Nephron progenitor cell (in vitro differentiated cells): ENCODE data around the gene GNA14.
A peak's percentile ranks its signal among the peaks of the same experiment; 100 is the strongest.

ENCODE experiments used
- DNase-seq: peaks from one replicate; pipeline ENCODE4 v3.0.0; 2021
- H3K27ac Mint-ChIP-seq: 2 replicates; pipeline ENCODE4 v1.8.0; 2021; ENCODE audit warnings: mild to moderate bottlenecking, moderate library complexity, mixed read lengths
- H3K27me3 Mint-ChIP-seq: 2 replicates; pipeline ENCODE4 v1.8.0; 2021; ENCODE audit warnings: mild to moderate bottlenecking, low read depth, mixed read lengths; ENCODE audit not compliant: poor library complexity
- H3K36me3 Mint-ChIP-seq: 2 replicates; pipeline ENCODE4 v1.8.0; 2021; ENCODE audit warnings: low read depth, mixed read lengths
- H3K4me1 Mint-ChIP-seq: 2 replicates; pipeline ENCODE4 v1.8.0; 2021; ENCODE audit warnings: mixed read lengths
- H3K4me3 Mint-ChIP-seq: 2 replicates; pipeline ENCODE4 v1.8.0; 2021; ENCODE audit warnings: mild to moderate bottlenecking, moderate library complexity, mixed read lengths
- H3K9me3 Mint-ChIP-seq: 2 replicates; pipeline ENCODE4 v1.8.0; 2021; ENCODE audit warnings: mild to moderate bottlenecking, moderate library complexity, mixed read lengths
- TF ChIP-seq, protein P1 (sequence below): fragments of 200-600 bp; sonication (generic); IDR thresholded peaks from 2 replicates; pipeline ENCODE4 v1.5.0; 2021; ENCODE audit warnings: antibody characterized with exemption

GNA14 gene

DNA sequence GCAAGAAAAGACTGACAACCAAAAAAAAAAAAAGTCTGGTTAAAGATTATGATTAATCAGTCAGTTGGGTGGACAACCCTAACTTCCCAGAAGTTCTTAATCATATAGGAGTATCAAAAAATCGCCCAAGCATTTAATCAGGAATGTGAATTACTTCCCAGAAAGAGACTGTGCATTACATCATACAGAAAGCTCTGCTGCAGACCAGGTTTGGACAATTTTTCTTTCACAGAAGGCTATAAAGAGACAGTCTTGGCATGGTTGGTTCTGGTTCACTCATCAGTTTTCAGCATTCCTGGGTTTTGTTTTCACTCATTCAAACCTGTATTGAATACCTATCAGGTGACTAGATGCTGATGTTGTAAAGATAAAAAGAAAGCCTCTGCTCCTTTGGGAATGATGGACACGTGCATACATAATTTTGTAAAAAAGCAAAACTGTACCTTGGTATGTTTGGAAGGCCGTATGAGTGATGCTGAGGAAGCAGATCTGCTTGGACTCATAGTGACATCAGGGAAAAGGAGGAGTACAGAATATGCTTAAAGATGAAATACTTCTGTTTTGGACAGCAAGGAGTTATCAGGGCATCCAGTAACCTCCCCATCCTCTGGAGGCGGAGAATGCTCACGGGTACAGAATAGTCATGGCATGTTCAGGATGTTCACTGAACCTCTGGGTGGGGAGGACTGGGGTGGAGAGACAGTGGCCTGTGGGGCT lies 178.4 kb downstream of the GNA14 start:
- DNase-seq = no peak
- Mint-ChIP-seq H3K27me3 (peaks cover 8% of the 10 kb centered on the region), H3K4me3 (no peak overlapping the region), H3K36me3 (no peaks in the 10 kb centered on the region), H3K9me3 (peaks cover 38% of the 10 kb centered on the region), H3K4me1 (peaks cover 31% of the 10 kb centered on the region), H3K27ac (no peak overlapping the region)
- TF ChIP-seq, protein P1, sequence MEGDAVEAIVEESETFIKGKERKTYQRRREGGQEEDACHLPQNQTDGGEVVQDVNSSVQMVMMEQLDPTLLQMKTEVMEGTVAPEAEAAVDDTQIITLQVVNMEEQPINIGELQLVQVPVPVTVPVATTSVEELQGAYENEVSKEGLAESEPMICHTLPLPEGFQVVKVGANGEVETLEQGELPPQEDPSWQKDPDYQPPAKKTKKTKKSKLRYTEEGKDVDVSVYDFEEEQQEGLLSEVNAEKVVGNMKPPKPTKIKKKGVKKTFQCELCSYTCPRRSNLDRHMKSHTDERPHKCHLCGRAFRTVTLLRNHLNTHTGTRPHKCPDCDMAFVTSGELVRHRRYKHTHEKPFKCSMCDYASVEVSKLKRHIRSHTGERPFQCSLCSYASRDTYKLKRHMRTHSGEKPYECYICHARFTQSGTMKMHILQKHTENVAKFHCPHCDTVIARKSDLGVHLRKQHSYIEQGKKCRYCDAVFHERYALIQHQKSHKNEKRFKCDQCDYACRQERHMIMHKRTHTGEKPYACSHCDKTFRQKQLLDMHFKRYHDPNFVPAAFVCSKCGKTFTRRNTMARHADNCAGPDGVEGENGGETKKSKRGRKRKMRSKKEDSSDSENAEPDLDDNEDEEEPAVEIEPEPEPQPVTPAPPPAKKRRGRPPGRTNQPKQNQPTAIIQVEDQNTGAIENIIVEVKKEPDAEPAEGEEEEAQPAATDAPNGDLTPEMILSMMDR = no peak

DNA sequence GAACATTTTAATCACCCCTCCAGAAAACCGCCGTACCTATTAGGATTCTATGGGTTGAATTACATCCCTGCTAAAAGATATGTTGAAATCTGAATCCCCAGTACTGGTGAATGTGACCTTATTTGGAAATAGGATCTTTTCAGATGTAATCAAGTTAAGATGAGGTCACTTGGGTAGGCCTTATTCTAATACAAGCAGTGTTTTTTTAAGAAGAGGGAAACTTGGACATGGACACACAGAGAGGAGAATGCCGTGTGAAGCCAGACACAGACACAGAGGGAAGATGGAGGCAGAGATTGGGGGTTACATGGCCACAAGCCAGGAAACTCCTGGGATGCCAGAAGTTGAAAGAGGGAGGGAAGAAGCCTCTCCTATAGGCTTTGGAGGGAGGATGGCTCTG lies 183.5 kb downstream of the GNA14 start:
- Mint-ChIP-seq H3K9me3 (peaks cover 10% of the 10 kb centered on the region), H3K4me1 (peaks cover 65% of the 10 kb centered on the region), H3K27me3 (peaks cover 11% of the 10 kb centered on the region), H3K27ac (no peak overlapping the region), H3K4me3 (no peak overlapping the region), H3K36me3 (no peaks in the 10 kb centered on the region)
- TF ChIP-seq, protein P1 = no peak
- no peak for DNase-seq

DNA sequence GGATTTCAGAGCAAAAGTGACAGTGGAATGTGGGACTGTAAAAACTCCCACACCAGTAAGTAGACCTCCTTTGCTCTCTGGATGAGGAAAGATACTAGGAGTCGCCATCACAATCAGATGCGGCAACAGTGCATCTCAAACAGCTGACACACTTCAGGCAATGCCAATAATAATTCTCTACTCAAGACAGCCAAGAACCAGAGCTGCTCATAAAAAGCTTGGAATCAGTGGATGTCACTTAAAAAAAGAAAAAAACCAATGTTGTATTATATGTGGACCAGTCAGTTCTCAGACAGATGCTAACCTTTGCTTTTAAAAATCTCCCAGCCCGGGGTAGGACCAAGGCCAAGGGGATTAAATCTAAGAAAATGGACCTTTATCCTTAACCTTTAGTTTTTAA lies 185.0 kb downstream of the GNA14 start:
- H3K4me1 Mint-ChIP-seq = peaks cover 62% of the 10 kb centered on the region
- TF ChIP-seq, protein P1 = no peak
- H3K9me3 Mint-ChIP-seq = peaks cover 10% of the 10 kb centered on the region
- H3K27ac Mint-ChIP-seq = peak overlapping the region; percentile 36
- no peak overlapping the region for H3K4me3 Mint-ChIP-seq
- peaks cover 11% of the 10 kb centered on the region for H3K27me3 Mint-ChIP-seq
- no peaks in the 10 kb centered on the region for H3K36me3 Mint-ChIP-seq
- no peak for DNase-seq

DNA sequence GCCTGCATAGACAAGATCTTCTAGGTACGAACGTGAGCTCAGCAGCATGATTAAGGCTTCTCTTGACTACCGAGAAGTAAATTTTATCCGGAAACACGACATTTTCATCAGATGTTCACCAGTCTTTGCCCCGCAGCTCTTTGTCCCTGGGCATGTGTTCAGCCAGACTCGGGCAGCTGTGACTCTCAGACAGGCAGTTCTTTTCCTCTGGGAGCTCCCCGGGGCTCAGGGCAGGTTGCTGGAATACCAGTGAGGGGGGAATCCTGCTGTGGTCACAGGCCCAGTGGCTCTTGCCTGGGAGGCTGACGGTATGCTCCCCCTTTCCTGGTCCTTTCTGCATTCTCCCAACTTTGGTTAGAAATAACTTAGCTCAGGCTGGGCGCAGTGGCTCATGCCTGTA lies 186.1 kb downstream of the GNA14 start:
- TF ChIP-seq, protein P1 = no peak
- Mint-ChIP-seq H3K9me3 (peaks cover 10% of the 10 kb centered on the region), H3K4me3 (no peak overlapping the region), H3K27me3 (peaks cover 8% of the 10 kb centered on the region), H3K27ac (no peak overlapping the region), H3K36me3 (no peaks in the 10 kb centered on the region), H3K4me1 (peaks cover 64% of the 10 kb centered on the region)
- no peak for DNase-seq

DNA sequence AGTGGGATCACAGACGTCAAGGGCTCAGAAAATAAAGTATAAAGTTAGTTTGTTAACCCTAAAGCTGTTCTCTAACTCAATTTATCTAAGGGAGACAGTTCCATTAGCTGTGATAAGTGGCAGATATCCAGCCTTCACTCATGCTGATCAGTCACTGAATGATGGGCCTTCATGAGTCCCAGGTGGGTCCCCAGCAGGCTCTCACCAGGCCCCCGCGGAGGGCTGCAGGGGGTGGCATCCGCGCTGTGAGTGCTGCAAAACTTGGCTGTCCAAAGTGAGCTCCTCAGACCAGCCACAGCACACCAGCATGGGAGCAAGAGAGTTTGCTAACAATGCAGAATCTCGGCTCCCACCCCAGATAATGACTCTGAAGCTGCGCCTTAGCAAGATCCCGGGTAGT lies 187.2 kb downstream of the GNA14 start:
- Mint-ChIP-seq H3K4me1 (peaks cover 59% of the 10 kb centered on the region), H3K9me3 (peaks cover 1% of the 10 kb centered on the region), H3K4me3 (no peak overlapping the region), H3K27ac (no peak overlapping the region), H3K27me3 (peaks cover 13% of the 10 kb centered on the region), H3K36me3 (no peaks in the 10 kb centered on the region)
- TF ChIP-seq, protein P1 = no peak
- DNase-seq = no peak

DNA sequence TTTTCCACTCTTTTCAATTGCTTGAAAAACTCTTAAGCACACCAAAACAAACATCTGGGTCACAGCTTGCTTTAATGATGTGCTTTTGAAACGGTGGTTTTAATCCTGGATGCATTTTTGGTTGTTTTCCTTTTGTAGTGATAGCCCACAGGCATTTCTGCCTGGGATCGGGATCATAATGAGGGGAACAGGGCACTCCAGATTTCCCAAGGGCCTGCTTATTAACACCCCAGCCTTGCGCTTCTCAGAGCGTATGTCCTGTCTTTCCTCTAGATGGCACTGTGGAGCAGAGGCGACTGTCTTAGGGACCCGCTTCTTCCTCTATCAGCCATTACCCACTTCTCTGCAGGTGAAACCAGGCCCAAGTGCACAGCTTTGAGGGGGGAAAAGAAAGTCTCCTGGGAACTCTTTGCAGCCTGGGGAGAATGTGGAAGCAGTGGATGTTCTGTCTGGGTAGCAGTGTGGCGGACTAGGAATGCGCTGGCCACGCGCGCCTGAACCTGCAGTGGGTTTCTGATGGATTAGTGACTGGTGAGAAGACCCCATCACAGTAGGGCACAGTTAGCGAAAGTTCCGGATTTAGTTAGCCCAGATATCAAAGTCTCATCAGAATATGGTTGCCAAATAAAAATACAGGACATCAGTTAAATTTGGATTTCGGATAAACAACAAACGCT lies 190.1 kb downstream of the GNA14 start:
- TF ChIP-seq, protein P1 = peak; percentile 81
- no peak overlapping the region for H3K27ac Mint-ChIP-seq
- peak; percentile 69 for DNase-seq
- H3K27me3 Mint-ChIP-seq = peaks cover 8% of the 10 kb centered on the region
- H3K4me1 Mint-ChIP-seq = peaks cover 44% of the 10 kb centered on the region
- H3K36me3 Mint-ChIP-seq = no peaks in the 10 kb centered on the region
- no peaks in the 10 kb centered on the region for H3K9me3 Mint-ChIP-seq
- H3K4me3 Mint-ChIP-seq = no peak overlapping the region
